HuH-7.5 (cell line): Measurements from ENCODE around the gene STEAP3.

Experiments
- DNase-seq: peaks from one replicate; pipeline ENCODE4 v3.0.0; 2011; ENCODE audit warnings: low spot score

STEAP3 gene

DNA sequence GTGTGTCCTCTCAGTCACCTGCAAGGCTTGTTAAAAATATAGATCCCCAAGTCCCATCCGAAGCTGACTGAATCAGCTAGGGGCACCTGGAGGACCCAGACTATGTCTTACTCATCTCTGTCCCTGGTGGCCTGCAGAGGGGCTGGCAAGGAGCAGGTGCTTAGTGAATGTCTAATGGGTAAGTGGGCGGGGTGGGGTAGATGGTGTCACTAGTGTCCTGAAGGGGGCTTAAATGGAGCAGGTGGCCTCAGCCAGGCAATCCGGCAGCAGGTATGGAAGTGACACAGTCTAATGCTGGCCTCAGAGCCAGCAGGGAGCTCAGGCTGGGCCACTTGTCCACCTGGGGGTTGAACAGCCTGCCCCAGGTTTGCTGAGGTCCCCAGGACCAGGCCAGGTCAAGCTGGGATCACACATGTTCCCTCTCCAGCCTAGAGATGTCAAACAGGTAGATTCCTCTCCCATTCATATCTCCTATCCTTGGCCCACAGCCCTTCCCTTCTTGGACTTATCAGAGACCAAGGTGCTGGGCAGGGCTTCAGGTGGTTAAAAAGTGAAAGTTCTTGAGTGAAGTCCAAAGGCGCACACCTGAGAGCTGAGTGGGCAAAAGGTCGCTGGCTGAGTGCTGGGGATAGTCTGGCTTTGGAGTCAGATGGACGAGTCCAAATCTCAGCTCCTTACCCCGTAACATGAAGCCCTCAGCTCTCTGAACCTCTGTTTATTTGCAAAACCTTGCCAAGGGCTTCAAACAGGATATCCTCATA lies 1.7 kb downstream of the STEAP3 start:
- no peak for DNase-seq

DNA sequence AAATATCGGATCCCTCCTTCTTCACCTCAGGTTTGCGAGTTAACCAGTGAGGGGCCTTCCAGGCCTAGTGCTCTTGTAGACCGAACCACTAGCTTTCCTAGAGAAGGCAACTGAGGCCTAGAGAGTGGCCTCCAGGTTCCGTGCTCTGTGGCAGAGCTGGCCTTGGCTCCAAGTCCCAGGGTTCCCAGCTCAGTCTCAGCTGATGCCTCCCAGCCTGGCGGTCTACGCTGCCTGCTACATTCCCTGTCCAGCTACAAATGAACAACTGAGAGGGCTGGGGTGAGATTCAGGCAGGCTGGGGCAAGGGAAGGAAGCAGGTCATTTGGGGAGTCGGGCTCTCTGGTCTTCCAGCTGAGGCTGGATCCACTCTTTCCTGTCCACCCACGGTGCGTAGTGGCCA lies 2.3 kb downstream of the STEAP3 start:
- DNase-seq: no peak

DNA sequence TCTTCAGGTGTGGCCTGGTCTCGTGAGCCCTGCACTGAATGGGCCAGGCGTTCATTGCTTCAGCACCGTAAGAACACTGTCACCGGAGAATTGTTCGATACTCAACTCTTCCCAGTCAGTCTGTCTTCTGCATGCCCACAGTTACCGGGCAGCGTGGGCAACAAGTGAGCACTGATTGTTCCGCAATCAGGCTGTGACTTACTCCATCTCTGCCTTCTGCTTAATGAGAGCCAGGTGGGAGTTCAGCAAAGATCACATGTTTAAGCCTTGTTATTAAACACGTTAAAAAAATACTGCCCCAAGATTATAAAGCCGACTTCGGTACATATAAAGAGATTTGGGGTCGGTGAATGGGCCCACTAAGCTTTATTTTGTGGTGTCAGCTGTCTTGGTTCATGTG lies 3.7 kb downstream of the STEAP3 start:
- no peak for DNase-seq

DNA sequence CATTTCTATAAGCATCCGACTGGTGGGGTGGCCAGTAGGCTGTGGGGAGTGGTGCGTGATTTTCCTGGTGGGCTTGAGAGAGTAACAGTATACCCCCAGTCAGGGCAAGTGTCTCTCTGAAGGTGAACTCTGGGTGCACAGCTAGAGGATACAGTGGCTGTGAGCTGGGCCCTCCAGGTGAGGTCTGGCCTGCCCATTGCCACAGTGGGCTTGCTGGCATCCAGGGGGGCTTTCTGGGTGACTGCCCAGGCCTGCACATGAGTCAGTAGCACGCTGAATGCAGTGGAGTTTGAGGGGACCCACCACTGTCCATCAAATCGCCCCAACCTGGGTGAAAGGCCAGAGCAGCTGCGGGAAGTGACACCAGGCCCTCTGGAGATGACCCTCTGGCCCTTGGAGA lies 4.5 kb downstream of the STEAP3 start:
- DNase-seq: no peak

DNA sequence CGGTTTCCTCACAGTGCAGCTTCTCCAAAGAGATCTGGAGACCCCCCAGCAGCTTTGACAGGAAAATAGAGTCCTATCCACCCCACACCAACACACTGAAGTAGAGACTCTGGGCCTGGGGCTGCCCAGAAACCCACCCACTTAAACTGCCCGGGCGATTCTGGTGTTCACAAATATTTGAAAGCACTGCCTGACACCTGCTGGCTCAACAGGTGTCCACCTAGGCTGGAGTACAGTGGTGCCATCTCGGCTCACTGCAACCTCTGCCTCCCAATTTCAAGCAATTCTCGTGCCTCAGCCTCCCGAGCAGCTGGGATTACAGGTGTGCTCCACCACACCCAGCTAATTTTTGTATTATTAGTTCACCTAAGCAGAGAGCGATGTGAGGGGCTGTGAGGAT lies 5.3 kb downstream of the STEAP3 start:
- no peak for DNase-seq

DNA sequence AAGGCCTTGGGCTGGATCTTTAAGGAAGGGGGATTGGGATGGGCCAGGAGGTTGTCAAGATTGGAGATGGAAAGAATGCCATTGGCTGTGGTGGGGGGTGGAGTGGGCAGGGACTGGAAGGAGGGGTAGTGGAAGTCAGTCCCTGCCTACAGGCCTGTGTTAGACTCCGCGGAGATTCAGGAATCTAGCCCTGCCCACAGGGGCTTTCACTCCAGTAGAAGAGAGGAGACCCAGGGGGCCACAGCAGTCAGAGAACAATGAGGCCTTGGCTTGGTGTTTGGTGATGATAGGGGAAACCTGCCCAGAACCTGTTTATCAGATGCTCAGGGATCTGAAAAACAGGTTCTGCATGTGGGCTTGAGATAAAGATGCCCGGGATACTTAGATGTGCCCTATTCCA lies 6.1 kb downstream of the STEAP3 start:
- DNase-seq: no peak

DNA sequence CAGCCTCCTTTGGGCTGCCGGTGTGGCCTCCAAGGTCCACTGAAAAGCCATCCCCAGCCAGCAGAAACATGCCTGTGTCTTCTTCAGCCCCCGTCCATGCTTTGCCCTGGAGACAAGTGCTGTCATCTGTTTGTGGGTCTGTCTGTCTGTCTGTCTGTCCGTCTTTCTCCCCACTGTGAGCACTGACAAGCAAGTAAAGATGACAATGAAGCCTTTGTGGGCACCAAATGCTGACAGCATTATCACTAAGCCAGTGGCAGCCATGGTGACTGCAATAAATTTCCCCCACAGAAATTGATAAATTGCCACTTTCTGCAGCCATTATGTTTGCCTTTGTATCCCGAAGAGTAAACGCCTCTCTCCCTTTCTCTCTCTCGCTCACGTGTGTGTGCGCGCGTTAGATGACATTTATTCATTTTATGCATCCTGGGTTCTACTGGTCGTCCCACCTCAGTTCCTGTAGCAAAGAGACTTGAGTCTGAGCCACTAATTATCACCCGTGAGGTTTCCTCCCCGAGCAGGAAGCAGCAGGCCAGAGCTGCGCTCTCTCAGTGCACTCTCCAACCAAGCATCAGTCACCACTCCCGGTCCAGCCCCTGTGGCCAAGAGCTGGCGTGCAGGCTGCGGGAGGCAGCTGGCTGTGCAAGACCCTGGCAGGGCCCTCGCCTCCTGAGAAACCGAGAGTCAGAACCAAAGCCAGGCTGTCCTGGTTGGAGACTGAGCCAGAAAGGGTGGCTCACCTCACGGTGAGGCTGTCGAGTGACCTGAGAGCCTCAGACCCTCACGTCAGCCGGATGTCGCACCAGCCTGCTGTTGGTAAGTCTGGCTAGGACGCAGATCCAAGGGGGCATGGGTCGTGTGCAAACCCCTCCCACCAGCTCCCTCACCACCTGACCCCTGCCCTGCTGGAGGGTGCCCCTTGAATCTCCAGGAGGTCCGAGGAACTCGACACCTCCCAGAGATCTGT lies 6.9 kb downstream of the STEAP3 start:
- DNase-seq: no peak

DNA sequence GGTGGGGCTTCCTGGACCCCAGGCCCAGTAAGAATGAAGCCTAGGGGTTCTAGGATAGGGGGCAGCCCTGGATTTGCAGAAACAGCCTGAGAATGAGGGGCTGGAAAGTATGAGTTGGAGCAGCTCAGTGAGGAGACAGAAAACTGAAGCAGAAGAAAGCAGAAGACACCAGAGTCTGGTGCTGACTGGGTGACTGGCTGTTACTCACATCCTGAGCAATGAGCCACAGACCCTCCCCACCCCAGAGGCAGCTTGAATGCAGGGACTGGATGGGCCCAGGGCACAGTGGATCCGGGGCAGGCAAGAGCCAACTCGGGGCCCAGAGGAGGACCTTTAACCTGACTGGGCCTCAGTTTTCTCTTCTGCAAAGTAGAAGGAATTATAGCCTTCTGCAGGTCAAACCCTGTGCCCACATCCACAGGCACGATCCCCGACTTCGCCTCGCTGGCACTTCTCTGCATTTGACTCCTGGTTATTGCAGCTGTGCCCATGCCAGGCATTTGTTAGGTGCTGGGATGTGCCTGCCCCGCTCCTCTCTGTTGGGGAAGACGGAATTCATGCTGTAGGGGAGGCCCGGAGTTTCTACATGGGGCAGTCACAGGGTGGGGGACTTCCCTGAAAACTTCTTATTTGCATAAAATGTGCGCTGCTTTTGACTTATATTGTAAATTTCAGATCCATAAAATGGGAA lies 8.5 kb downstream of the STEAP3 start:
- no peak for DNase-seq

DNA sequence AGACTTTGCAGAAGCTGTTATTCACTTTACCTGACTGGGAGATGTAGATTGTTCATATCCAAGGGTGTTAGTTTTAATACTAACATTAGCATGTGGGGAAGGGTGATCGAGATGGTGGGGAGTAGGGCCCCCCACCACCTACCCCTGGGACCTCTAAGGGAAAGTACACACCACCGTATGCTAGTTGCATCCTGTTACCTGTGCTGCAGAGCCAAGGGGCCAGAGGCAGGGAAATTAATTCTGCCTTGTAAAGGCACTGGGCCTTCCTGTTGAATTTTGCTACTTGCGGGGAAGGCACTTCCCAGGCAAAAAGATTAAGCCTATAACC lies 9.0 kb downstream of the STEAP3 start:
- DNase-seq: no peak

DNA sequence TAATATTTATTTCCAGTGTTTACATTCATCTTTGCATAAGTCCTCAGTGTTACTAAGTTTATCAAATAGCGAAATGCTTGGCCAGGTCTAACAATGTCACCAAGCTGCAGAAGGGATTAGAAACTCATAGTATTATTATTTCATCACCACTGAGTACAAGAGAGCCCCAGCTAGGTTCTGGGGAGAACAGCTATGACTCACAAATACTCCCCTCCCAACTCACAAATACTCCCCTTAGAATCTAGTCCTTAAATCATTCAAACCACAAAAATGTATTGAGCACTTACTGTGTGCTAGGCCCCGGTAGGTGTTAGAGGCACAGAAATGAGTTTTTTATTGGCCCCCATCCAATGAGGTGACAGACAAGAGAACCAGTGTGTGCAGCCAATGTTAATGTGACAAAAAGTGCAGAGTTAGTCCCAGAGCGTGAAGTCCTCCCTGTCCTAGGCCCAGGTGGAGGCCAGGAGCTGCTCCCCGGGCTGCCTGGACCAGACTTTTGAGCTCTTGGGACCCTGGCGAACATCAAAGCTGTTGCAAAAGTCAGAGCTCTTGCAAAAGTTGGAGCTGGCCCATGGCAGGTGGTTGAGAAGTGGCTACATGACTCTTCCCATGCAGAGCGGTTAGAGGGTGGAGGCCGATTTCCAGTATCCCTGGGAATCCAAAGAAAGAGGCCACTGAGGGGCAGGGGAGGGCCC lies 9.8 kb downstream of the STEAP3 start:
- no peak for DNase-seq

DNA sequence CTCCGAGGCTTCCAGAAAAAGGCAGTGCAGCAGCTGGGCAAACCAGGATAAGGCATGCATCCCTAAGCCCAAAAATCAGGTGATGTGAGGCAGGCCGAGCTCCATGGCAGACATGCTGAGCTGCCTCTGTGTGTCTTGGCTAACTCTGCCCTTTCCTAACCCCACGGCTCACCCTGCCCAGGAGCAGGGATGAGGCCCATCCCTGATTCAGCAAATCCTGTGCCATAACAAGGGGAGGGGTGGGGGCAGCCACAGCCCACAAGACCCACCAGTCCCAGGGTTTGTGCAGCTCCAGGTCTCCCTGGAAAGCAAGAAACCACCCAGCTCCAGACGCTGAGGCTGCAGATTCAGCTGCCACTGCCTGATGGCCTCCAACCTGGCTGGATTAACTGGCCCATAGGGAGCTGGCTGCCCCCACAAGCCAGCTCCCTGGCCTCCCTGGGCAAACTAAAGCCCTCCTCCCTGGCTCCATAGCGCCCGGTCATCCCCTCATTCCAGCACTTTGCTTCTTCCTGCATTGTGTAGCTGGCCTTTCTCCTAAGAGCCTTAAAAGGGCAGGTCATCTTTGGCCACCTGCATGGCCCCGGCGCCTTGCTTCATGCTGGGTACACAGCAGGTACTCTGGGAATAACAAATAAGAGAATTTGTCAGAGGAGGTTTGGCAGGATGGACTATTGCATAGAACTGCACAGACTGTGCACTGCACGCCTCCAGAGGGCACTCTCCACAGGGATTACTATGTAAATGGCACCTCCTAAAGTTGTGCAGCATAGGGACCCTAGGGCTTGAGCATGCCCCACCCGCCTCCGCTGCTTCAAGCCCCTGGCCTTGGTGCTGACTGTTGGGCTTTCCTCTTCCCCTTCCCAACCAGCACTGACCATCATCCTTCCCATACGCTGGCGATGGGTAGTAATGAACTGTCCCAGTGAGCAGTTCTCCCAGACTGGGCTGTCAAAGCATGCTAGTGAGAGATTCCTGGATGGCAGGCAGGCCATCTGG lies 10.7 kb downstream of the STEAP3 start:
- no peak for DNase-seq

DNA sequence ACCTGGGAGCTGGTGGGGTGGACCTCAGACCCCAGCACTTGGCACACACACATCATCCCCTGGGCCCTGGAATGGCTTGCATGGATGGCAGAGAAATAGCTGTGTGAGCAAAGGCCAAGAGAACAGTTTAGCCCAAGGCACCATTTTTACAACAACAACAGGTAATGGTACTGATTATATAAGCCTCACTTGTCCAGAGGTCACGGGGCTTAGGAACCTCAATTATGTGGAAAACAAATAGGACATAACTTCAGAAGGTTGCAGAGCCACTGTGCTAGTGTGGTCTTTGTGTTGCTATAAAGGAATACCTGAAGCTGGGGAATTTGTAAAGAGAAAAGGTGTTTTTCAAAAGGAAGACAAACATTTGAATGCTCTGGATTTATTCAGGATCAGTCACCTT lies 13.2 kb downstream of the STEAP3 start:
- no peak for DNase-seq

DNA sequence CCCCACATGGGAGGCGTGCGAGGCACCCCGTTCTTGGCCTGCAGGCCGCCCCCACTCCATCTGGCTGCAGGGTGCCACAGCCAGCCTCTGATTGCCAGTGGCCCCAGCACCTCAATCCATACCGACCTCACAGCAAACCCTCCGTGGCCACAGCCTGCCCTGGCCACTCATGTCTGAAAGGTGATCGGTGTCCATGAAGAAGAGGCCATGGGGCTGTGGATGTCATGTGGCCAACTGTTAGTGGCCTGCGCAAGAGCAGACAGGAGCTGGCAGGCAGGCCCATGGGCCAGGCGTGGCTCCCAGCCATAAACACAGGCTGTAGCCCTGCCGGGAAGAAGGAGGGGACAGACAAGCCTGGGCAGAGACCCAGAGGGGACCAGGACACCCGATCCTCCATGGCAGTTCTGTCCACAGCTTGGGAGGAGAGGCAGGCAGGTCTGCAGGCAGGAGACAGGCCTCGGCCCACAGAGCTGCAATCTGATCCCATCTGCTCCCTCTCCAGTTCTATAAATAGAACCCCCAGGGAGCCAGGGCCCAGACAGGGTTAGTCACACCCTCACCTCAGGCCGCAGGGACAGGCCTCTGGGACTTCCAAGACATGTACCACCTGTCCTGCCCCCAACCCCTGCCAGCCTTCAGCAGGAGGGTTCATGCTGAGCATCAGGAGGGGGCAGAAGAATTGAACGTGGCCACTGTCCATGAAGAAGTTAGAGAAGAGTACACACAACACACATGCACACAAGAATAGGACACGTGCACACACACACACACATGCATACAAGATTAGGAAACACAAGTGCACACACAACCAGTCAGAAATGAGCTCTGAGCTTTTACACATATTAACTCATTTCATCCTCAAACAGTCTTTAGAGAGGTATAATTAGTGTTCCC lies 16.9 kb downstream of the STEAP3 start:
- peak; percentile 69 for DNase-seq

DNA sequence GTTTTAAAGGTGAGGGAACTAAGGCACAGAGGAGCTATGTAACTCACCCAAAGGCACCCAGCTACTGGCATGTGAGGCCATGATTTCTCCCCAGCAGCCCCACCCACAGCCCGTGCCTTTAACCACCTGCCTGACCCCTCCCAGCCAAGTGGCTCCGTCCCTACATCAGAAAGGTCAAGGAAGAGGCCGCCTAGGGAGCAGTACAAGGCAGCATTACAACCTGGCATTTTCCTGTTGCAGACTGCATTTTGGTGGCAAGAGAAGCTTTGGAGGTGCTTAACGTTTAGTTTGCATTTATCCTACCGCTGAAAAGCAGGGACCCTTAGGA lies 17.5 kb downstream of the STEAP3 start:
- DNase-seq: no peak

DNA sequence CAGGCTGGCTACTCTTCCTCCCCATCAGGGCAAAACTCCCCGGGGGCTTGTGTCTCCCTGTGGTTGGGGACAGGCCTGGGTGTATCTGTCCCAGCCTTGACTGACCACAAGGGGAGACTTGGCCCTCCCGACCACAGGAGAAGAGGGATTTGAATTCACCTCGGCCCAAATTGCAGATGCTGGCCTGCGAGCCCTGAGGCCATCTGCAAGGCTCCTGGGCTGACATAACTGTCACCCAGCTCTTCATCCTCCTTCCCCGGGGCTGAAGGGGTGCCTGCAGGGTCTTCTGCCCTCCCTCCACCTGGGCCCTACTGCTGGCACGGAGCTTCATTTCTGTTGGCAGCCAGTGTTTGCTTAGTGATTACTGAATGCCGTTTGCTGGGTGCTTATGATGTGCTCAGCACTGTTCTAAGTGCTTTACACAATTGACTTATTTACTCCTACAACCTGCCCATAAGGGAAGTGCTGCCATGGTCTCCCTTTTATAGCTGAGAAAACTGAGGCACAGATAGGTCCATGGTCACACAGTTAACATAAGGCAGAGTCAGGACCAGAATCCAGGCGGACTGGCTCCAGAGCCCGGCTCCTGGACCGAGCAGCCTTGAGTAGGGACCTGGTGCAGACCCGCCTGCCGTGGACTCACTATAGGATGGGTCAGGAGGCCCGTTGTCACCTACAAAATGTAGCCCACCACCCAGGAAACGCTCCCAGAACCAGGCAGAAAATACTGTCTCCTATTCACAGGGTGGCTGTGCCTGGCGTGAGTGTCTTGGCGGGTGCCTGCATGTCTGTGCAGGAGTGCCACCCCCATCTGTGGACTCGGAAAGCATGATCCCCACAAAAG lies 18.9 kb downstream of the STEAP3 start:
- DNase-seq: no peak

DNA sequence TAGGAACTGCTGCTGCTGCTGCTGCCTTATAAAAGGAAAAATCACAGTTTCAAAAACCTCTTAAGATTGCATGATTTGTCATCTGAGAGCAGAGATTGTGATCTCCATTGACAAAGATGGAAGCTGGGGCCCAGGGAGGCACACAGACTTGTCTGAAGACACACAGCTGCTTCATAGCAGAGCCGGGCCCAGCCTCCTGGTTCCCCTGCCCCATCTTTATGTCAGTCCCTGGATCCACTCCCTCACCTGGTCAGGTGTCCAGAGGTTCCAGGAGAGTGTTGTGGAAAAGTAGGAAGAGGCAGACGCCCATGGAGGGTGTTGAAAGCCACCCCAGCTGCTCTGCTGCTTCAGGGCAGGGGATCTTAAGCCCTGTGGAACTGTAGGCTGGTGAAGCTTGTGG lies 20.0 kb downstream of the STEAP3 start:
- no peak for DNase-seq

DNA sequence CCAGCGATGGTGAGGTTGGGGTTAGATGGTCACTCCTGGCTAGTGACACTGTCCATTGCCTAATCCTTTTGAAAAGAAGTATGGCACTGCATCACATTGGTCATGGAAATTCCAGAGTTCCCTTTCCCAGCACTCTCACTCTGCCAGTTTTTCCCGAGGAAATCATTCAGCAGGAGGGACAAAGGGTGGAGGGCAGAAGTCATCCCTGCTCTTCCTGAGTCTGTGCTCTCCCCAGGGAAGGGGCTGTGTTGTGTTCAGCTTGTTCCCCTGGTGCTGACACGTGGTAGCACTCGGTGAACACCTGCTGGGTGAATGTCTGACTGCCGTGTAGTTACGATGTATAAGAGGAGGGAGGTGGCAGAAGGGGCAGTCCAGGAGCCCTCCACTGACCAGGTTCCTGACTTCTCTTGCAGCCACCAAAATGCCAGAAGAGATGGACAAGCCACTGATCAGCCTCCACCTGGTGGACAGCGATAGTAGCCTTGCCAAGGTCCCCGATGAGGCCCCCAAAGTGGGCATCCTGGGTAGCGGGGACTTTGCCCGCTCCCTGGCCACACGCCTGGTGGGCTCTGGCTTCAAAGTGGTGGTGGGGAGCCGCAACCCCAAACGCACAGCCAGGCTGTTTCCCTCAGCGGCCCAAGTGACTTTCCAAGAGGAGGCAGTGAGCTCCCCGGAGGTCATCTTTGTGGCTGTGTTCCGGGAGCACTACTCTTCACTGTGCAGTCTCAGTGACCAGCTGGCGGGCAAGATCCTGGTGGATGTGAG lies 21.6 kb downstream of the STEAP3 start:
- no peak for DNase-seq

DNA sequence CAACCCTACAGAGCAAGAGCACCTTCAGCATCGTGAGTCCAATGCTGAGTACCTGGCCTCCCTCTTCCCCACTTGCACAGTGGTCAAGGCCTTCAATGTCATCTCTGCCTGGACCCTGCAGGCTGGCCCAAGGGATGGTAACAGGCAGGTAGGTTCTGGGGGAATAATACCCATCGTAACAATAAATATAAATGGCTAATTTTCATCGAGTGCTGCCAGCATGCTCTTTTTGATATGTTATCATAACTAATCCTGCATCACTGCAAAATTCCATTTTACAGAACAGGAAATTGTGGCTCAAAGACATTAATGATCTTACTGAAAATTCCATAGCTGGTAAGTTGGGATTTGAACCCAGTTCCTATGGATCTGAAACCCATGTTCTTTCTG lies 22.2 kb downstream of the STEAP3 start:
- no peak for DNase-seq
